GM12878 (cell line): ENCODE data around the gene ANXA3. TPM values are rescaled to one million over a fixed set of nuclear protein-coding genes. Genes with fewer than 3 reads are reported as not detected.

ENCODE experiments used
- ATAC-seq: fragments of 200-7000 bp; cut with Tn5 transposase; 3 replicates; pipeline ENCODE4 v1.9.1; 2020; ENCODE audit warnings: mild to moderate bottlenecking, moderate library complexity
- BruUV-seq: library from RNA; stranded (reverse); fragments of 400-500 nt; replicated peaks from 2 replicates; lab custom pipeline; 2021; lab: Mats Ljungman, UMichigan
- CTCF ChIA-PET: fragments of 300-600 bp; sonication (Branson Sonifier 250); formaldehyde crosslinking; extraction: SDS; loops from one replicate; lab custom pipeline; 2021; ENCODE audit warnings: inconsistent platforms; lab: Yijun Ruan, JAX
- POLR2A ChIA-PET: fragments of 350-600 bp; formaldehyde crosslinking; extraction: SDS; loops from one replicate; lab custom pipeline; 2021; ENCODE audit warnings: inconsistent platforms; lab: Charles Lee
- RAD21 ChIA-PET: fragments of 300-600 bp; sonication (Branson Sonifier 250); formaldehyde crosslinking; loops from one replicate; lab custom pipeline; 2023; ENCODE audit warnings: antibody characterized with exemption; ENCODE audit not compliant: unreplicated experiment; lab: Charles Lee
- SMC1A ChIA-PET: fragments of 300-600 bp; sonication (Branson Sonifier 250); formaldehyde crosslinking; loops from one replicate; lab custom pipeline; 2023; ENCODE audit not compliant: unreplicated experiment, uncharacterized antibody; lab: Charles Lee
- DNase-seq: peaks from one replicate; pipeline ENCODE4 v3.0.0-alpha.2; 2011; ENCODE audit warnings: low read depth, low spot score
- FAIRE-seq: peaks from 3 replicates; lab custom pipeline; 2011; peaks lifted over from hg19 to GRCh38; lab: Jason Lieb, UNC
- H2AFZ ChIP-seq: 2 replicates; pipeline ENCODE4 v1.6.0; 2011; ENCODE audit warnings: low read depth, low read length, control low read depth; ENCODE audit not compliant: control insufficient read depth
- H3K27ac ChIP-seq: 2 replicates; pipeline ENCODE4 v1.5.1; 2011; ENCODE audit warnings: control low read depth; ENCODE audit not compliant: control insufficient read depth, insufficient read depth
- H3K27me3 ChIP-seq, 2 experiments: replicated peaks in 1 of 2; 2 replicates each; pipeline versions ENCODE4 v1.6.0 to v1.6.1; 2011; ENCODE audit warnings: low read length in 1 of 2; ENCODE audit not compliant: control insufficient read depth in 2 of 2, insufficient read depth in 2 of 2
- H3K36me3 ChIP-seq, 2 experiments: 2 replicates each; pipeline ENCODE4 v1.5.1; 2011; ENCODE audit warnings: low read length in 1 of 2; ENCODE audit not compliant: control insufficient read depth in 2 of 2, insufficient read depth in 2 of 2
- H3K4me1 ChIP-seq: 2 replicates; pipeline ENCODE4 v1.6.1; 2011; ENCODE audit warnings: mild to moderate bottlenecking, low read length, moderate library complexity, mixed read lengths; ENCODE audit not compliant: control insufficient read depth, insufficient read depth
- H3K4me2 ChIP-seq: 2 replicates; pipeline ENCODE4 v1.6.0; 2011; ENCODE audit warnings: control low read depth; ENCODE audit not compliant: control insufficient read depth, insufficient read depth
- H3K4me3 ChIP-seq: fragments of 200-600 bp; sonication (generic); 2 replicates; pipeline ENCODE4 v1.5.1; 2016
- H3K79me2 ChIP-seq: 2 replicates; pipeline ENCODE4 v1.6.0; 2011; ENCODE audit warnings: low read length; ENCODE audit not compliant: control insufficient read depth, insufficient read depth
- H3K9ac ChIP-seq: 2 replicates; pipeline ENCODE4 v1.8.0; 2011; ENCODE audit warnings: low read length, control low read depth, mixed read lengths; ENCODE audit not compliant: control insufficient read depth, insufficient read depth
- H3K9me3 ChIP-seq: replicated peaks from 3 replicates; pipeline ENCODE4 v1.5.1; 2011; ENCODE audit warnings: mild to moderate bottlenecking, low read length; ENCODE audit not compliant: control insufficient read depth, insufficient read depth
- H4K20me1 ChIP-seq: 2 replicates; pipeline ENCODE4 v1.6.0; 2011; ENCODE audit not compliant: control insufficient read depth, insufficient read depth
- ATF7 ChIP-seq: fragments of 450-650 bp; IDR thresholded peaks from 2 replicates; pipeline ENCODE4 v1.6.1; 2016; ENCODE audit warnings: low read depth, mild to moderate bottlenecking
- CBFB ChIP-seq: IDR thresholded peaks from 2 replicates; pipeline ENCODE4 v1.6.1; 2016; ENCODE audit warnings: antibody characterized with exemption, low read depth
- IKZF1 ChIP-seq: fragments of 450-650 bp; conservative IDR thresholded peaks from 2 replicates; pipeline ENCODE4 v1.6.1; 2017; ENCODE audit warnings: antibody characterized with exemption, mild to moderate bottlenecking
- IKZF2 ChIP-seq, 2 experiments: fragments of 450-650 bp; IDR thresholded peaks; 2 replicates each; pipeline ENCODE4 v1.6.1; 2017; ENCODE audit warnings: mild to moderate bottlenecking in 2 of 2, moderate library complexity in 2 of 2
- NR2C2 ChIP-seq: IDR thresholded peaks from 2 replicates; pipeline ENCODE4 v1.6.1; 2011; ENCODE audit warnings: borderline replicate concordance, low read depth; ENCODE audit not compliant: control insufficient read depth, insufficient read length
- PBX3 ChIP-seq: IDR thresholded peaks from 2 replicates; pipeline ENCODE4 v1.6.1; 2011; ENCODE audit warnings: mild to moderate bottlenecking, low read depth, low read length, moderate library complexity; ENCODE audit not compliant: insufficient replicate concordance
- PKNOX1 ChIP-seq: fragments of 450-650 bp; IDR thresholded peaks from 2 replicates; pipeline ENCODE4 v1.6.1; 2016; ENCODE audit warnings: mild to moderate bottlenecking
- RAD51 ChIP-seq: fragments of 450-650 bp; IDR thresholded peaks from 2 replicates; pipeline ENCODE4 v1.6.1; 2016; ENCODE audit warnings: moderate library complexity, mild to moderate bottlenecking, inconsistent platforms
- TCF3 ChIP-seq: IDR thresholded peaks from 2 replicates; pipeline ENCODE4 v1.6.1; 2012; ENCODE audit warnings: low read depth, mild to moderate bottlenecking, low read length, borderline replicate concordance; ENCODE audit not compliant: insufficient read depth
- WRNIP1 ChIP-seq: IDR thresholded peaks from 2 replicates; pipeline ENCODE4 v1.6.1; 2011; ENCODE audit warnings: low read depth, low read length, improper control_type of control experiment, borderline replicate concordance
- YBX1 ChIP-seq: fragments of 450-650 bp; IDR thresholded peaks from 2 replicates; pipeline ENCODE4 v1.6.1; 2016; ENCODE audit warnings: antibody characterized with exemption
- WGBS: methylation state at CpG from one replicate; pipeline ENCODE4 v1.1.6; 2016; ENCODE audit warnings: low lambda C conversion rate; ENCODE audit not compliant: insufficient replicate concordance, insufficient coverage; ENCODE audit errors: missing lambda C conversion rate; 5-methylcytosine and 5-hydroxymethylcytosine counted together
- in situ Hi-C: fragments of 300-500 bp; cut with MboI; formaldehyde crosslinking; loops from 9 replicates; pipeline ENCODE4 v1.14.3; 2018; ENCODE audit warnings: mixed read lengths
- intact Hi-C: fragments of 100-400 bp; cut with micrococcal nuclease; formaldehyde crosslinking; loops from one replicate; pipeline ENCODE4 v1.14.2; 2022; ENCODE audit not compliant: unreplicated experiment
- polyA plus RNA-seq, 11 experiments: library from polyadenylated mRNA; depleted of rRNA in 4 of 11; unstranded in 6 of 11; stranded (reverse) in 5 of 11; fragments of >200 nt; fragmentation: Nextera tagmentation in 4 of 11; fragmentation: Illumina TruSeq in 1 of 11; extraction: Ambion mirVana in 4 of 11; extraction: Trizol in 1 of 11; gene quantifications; 1 replicate in 1 of 11; 2 replicates in 10 of 11; pipeline versions ENCODE4 v1.2.1 to v1.2.3, GENCODE V29; 2011 to 2016; ENCODE audit warnings: inconsistent platforms in 2 of 11, missing spikeins in 2 of 11, low read depth in 1 of 11
- total RNA-seq, 4 experiments: library from RNA; depleted of rRNA in 3 of 4; stranded (reverse); fragments of >200 nt in 3 of 4; fragmentation: Illumina TruSeq in 1 of 4; extraction: Trizol in 1 of 4; gene quantifications; 2 replicates each; pipeline versions ENCODE4 v1.2.1 to v1.2.3, GENCODE V29; 2013 to 2021

ANXA3 gene
- total and polyA plus RNA-seq, 10 of the 15 experiments (the other 5 are each of a cell fraction or from before 2014, with no cell fraction given) = 0.28 to 14.7 (median 0.91) TPM

- in situ Hi-C loops (no loop called here), intact Hi-C loops (no loop called here)
- Histone ChIP-seq H3K27ac (no peak overlapping the region), H2AFZ (no peak overlapping the region), H3K27me3 (peaks cover 3 to 17% of the 10 kb centered on the region in 2 experiments), H3K4me1 (no peaks in the 10 kb centered on the region), H4K20me1 (no peaks in the 10 kb centered on the region), H3K4me2 (no peak overlapping the region), H3K9me3 (no peaks in the 10 kb centered on the region), H3K4me3 (no peak overlapping the region), H3K36me3 (no peaks in the 10 kb centered on the region), H3K79me2 (no peaks in the 10 kb centered on the region), H3K9ac (no peak overlapping the region)
- ATAC-seq = peak; percentile 22; the same call in 2 of the 3 replicates
- WGBS = 40% methylated on average over 10 of the region's 10 CpGs
- TF ChIP-seq IKZF1 (peak; percentile 35; the same call in 1 of the 2 replicates), ATF7 (peak; percentile 84), WRNIP1 (no peak)
- no TSS peak for BruUV-seq
- POLR2A ChIA-PET = no interaction called here
- CTCF ChIA-PET = no interaction called here
- RAD21 ChIA-PET = interaction anchor here (0.6 to 1.2 kb wide), 2 partner anchors 48 to 130 kb away, joined by 3 read pairs; no protein-coding TSS in a partner anchor
- no peak for DNase-seq
- SMC1A ChIA-PET = interaction anchor here (1.2 to 2.1 kb wide), 2 partner anchors 14 to 48 kb away, joined by 4 to 6 read pairs; no protein-coding TSS in a partner anchor
- FAIRE-seq = no peak
These were observed 946 bp downstream of the ANXA3 start for GRCh38 chr4:78552389-78553042.

- SMC1A ChIA-PET = interaction anchor here (1.5 kb wide), 1 partner anchor 14 kb away, joined by 8 read pairs; no protein-coding TSS in a partner anchor
- H3K79me2 ChIP-seq = no peaks in the 10 kb centered on the region
- no peak overlapping the region for H3K9ac ChIP-seq
- H3K4me3 ChIP-seq = no peak overlapping the region
- no TSS peak for BruUV-seq
- FAIRE-seq = no peak
- no peak for ATAC-seq
- intact Hi-C loops (no loop called here), in situ Hi-C loops (no loop called here)
- RAD21 ChIA-PET = no interaction called here
- CTCF ChIA-PET = no interaction called here
- no peak for DNase-seq
- POLR2A ChIA-PET = no interaction called here
- H3K36me3 ChIP-seq = no peaks in the 10 kb centered on the region
- peaks cover 3 to 17% of the 10 kb centered on the region in 2 experiments for H3K27me3 ChIP-seq
- no peaks in the 10 kb centered on the region for H4K20me1 ChIP-seq
- H2AFZ ChIP-seq = no peak overlapping the region
- H3K9me3 ChIP-seq = no peaks in the 10 kb centered on the region
- WGBS = 60% methylated on average over 3 of the region's 3 CpGs
- H3K4me1 ChIP-seq = no peaks in the 10 kb centered on the region
- H3K4me2 ChIP-seq = no peak overlapping the region
- H3K27ac ChIP-seq = no peak overlapping the region
- no peak for TF ChIP-seq PKNOX1
- TF ChIP-seq CBFB = no peak
- no peak for TF ChIP-seq PBX3
- no peak for TF ChIP-seq NR2C2
- no peak for TF ChIP-seq YBX1
- no peak for TF ChIP-seq IKZF2 (IDR thresholded peaks at IDR 0.05)
- no peak for TF ChIP-seq RAD51
- no peak for TF ChIP-seq TCF3
These were observed 1.4 kb downstream of the ANXA3 start for GRCh38 chr4:78553043-78553396.
